GM19043 (cell line): ENCODE results near the gene PDGFB.

Source experiments
- ATAC-seq: cut with Tn5 transposase; IDR thresholded peaks from one replicate; pipeline ENCODE4 v1.9.1; 2021; ENCODE audit warnings: low read depth; ENCODE audit not compliant: unreplicated experiment

PDGFB gene

DNA sequence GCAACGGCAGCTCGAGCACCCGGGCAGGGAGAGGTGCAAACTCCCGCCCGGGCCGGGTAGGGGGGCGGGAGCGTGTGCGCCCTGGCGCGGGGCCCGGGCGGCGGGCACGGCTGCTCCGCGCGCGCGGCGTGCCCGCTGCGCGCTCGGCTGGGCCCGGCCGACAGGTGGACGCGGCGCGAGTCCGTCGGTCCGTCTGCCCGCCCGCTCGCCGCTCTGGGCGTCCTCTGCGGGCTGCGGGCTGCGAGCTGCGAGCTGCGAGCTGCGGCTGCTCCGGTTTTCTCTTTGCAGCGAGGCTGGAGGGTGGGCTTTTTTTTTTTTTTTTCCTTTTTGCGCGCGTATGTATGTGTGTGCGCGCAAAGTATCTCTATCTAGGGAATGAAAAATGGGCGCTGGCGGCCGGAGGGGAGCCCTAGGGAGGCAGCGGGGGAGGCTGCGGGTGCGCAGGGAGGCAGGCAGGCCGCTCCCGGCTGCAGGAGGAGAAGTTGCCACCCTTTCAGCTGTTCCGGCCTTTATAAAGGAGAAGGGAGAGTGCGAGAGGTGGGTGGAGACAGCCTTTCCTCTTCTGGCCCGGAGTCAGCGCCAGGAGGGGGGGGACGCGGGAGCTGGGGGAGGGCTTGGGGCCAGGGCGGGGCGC is at the start of gene PDGFB:
Gene PDGFB (minus strand): TSS at position 487 of the 634 bp plus-strand sequence. CDS start 1,019 bp downstream, outside the sequence.
- ATAC-seq: no peak

GRCh38 chr22:39293766-39294368 is 49.1 kb upstream of the PDGFB start:
- no peak for ATAC-seq

DNA sequence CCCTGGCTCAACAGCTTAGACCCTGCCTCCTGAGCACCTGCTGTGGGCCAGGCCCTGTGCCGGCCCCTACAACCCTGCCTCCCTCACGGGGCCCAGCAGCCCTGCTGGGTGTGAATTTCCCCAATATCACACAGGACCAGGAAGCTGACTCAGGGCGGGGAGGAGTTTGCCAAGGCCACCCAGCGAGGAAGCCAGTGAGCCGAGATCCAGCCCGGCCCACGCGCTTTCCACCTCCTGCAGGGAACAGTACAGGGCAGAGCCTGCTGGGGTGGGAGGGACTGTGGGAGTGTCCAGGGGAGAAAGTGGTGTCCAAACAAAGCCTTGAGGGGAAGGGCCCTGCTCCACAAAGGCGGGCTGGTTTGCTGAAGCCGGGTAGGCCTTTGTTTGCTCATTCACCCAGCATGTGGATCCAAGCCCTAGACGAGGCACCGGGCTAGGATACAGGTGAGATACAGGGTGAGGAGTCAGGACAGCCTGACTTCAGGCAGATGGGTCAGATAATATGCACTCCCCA is 47.8 kb upstream of the PDGFB start:
- ATAC-seq: no peak

DNA sequence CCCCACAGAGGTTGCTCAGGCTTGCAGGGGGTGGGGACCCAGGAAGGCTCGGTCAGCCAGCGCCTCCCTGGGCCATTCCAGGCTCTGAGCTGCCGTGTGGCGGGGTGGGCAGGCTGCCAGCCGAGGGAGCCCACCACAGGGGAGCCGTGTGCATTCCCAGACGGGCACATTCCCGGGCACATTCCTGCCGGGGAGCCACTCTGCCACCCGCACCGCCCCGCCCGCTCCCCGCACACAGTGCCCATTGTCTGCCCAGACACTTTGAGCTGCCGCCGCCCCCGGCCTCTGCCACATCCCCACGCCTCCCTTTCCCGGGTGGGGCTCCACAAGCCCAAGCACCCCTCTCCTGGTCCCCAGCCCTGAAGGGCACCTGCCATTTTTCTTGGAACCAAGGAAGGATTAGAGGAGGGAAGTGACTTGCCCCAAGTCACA is 47.3 kb upstream of the PDGFB start:
- ATAC-seq: no peak

- no peak for ATAC-seq
Observed at GRCh38 chr22:39291523-39291922, 46.7 kb upstream of the PDGFB start.

- ATAC-seq: no peak
Observed at GRCh38 chr22:39290724-39291161, 46.0 kb upstream of the PDGFB start.

- no peak for ATAC-seq
Observed at GRCh38 chr22:39289975-39290720, 45.4 kb upstream of the PDGFB start.

DNA sequence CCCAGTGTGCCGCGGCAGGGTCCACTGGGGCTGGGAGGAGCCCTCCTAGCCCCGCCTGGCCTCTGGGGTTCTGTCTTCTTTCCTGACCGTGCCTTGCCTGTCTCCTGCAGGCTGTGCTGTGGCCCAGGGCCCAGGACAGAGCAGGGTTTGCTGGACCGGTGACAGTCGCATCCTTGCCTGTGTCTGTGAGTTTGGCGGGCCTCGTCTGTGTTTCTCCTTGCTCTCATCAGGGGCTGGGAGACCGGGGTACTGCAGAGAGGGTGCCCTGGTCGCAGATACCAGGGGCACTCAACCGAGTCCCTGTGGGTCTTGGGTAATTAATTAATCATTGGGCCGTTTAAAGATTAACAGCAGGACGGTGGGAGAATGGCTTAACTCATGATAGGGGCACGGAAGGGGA is 44.8 kb upstream of the PDGFB start:
- ATAC-seq: no peak

DNA sequence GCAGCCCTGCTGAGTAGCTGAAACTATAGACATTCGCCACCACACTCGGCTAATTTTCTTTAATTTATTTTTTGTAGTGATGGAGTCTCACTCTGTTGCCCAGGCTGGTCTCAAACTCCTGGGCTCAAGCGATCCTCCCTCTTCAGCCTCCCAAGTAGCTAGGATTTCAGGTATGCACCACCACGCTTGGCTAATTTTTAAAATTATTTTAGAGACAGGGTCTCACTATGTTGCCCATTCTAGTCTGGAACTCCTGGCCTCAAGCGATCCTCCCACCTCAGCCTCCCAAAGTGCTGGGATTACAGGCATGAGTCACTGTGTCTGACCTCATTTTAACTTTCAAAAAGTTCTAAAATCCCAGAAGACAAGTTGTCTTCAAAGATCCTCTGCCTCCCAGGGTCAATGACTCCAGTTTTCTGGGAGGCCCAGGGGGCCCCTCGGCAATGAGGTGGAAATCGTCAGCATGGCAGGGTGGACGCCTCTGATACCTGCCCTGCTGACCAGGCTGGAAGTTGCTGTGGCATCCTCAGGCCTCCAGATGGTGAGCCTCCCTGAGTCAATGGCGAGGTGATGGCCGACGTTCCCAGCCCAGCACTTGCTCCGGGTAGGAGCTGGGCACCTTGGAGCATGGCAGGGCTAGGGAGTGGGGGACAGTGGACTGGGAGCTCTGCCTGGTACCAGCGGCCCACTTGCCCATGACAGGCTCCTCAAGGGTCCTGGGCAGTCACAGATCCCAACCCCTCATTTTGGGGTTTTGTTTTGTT is 43.5 kb upstream of the PDGFB start:
- no peak for ATAC-seq

DNA sequence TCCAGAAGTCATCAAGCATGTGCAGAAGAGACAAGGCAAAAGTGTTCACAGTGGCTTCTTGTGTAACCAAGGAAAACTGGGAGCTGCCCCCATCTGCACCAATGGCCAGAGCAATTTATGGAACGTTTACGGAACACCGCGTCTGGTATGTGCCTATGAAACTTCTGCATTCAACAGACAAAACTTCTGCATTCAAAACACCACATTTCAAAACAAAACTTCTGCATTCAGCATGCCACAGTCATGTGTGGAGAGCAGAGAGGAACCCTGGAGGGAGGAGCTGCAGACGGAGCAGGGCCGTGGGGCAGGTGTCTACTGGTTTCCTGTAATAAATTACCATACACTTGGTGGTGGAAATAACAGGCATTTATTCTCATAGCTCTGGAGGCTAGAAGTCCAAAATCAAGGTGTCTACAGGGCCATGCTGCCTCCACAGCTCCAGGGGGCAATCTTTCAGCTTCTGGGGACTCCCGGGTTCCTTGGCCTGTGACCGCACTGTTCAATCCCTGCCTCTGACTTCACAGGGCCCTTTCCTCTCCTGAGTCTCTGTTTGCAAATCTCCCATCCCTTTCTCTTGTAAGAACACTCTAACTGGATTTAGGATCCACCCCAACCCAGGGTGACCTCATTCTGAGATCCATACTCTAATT is 42.4 kb upstream of the PDGFB start:
- no peak for ATAC-seq

- ATAC-seq: no peak
Observed at GRCh38 chr22:39284983-39285382, 40.2 kb upstream of the PDGFB start.

- no peak for ATAC-seq
Observed at GRCh38 chr22:39284142-39284980, 39.6 kb upstream of the PDGFB start.

DNA sequence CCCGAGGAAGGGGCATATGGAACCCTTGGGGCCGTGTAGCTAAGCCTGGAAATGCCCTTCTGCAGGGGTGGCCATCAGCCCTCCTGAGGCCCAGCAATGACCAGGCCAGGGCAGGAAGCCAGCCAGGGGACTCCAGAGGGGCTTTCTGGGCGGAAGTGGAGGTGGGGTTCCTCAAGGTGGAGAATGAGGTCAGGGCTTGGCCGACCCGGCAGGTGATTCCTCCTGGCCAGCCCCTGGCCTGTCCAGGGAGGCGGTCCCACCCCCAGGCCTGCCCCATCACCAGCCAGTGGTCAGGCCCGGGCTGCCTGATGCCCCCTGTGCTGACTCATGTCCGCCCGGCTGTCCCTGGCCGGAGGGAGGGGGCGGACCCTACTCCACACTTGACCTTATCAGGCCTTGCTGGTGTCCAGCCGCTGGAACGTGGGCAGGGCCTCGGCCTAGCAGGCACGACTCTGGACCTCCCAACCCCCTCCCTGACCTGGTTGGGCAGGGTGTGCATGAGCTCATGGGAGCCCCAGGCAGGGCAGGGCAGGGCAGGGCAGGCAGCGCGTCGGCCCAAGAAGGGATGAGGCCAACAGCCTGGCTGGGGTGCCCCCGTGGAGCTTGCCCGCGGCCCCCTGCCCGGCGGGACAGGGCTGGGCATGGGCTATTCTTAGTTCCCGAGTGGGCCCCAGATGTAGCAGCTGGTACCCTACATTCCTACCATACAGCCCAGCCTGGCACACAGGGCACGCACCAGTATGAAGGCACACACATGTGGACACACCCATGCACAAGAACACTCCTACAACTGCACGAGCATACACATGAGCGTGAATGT is 38.8 kb upstream of the PDGFB start:
- no peak for ATAC-seq

DNA sequence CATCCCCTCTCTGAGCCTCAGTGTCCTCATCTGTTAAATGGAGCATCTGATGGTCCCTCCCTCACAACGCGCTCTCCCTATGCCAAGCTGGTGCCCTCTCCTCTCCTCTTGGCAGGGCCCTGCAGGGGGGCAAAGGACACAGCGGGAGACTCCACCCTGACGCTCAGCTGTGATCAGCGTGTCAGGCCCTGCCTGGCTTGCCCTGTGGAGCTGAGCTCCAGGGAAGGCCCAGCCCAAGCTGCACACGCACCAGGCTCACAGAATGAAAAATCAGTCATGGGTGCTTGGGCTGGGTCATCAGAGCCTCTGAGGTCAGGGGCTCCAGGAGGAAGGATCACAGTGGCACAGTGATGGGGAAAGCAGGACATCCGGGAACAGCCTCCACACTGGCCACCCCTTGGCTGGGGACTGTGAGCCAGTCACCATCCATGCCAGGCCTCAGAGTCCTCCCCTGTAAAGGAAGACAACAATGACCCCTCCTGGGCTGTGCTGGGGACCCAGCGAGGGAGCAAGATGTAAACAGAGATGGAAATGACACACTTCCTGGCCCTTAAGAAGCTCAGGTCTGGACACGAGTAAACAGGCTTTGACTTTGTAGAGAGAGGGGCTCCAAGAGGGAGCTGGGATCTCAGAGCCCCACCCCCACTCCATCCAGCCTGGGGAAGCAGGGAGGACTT is 38.0 kb upstream of the PDGFB start:
- ATAC-seq: no peak

GRCh38 chr22:39281126-39281525 is 36.3 kb upstream of the PDGFB start:
- ATAC-seq: no peak

DNA sequence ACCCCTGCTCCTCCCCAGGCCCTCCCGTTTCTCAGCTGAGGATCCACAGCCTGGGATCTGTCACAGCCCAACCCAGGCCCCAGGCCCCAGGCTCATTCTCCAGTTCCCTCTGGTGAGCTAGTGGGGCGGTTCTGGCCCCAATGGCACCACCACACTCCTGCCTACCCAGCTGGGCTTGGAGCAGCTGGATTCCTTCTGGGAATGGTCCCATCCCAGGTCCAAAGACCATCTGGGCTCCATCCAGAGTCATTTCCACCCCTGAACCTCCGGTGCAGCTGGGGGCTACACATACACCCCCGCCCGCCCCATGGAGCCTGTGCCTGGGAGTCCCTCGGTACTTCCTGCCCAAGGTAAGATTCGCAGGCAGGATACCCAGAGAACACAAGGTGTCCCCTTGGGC is 35.5 kb upstream of the PDGFB start:
- ATAC-seq: no peak

DNA sequence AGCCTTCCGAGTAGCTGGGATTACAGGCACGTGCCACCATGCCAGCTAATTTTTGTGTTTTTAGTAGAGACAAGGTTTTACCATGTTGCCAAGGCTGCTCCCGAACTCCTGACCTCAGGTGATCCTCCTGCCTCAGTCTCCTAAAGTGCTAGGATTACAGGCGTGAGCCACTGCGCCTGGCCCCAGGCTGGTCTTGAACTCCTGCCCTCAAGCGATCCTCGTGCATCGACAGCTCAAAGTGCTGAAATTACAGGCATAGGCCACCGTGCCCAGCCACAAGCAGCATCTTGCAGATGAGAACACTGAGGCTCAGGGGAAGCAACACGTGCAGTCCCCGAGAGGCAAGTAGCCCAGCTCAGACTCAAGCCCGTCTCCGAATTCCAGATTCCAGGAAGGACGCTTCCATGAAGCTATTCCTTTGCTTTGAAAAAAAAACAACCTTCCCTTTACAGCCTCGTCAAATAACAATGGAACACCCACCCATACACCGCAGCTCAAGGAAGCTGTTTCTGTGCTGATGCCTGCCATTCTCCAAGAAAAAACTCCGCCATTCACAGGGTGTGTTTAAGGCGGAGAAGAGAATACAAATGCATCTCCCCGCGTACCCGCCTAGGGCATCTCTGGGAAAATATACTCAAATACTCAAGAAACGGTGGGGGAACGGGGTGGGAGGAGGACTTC is 34.5 kb upstream of the PDGFB start:
- no peak for ATAC-seq
